Diencephalon (tissue), 1 donor: Measurements from ENCODE around the gene SDHD. TPM values are rescaled to one million over a fixed set of nuclear protein-coding genes. Genes with fewer than 3 reads are reported as not detected.

ENCODE experiments used
- total RNA-seq: library from RNA; depleted of rRNA; stranded (reverse); fragments of >200 nt; gene quantifications from one replicate; pipeline ENCODE4 v1.2.3, GENCODE V29; 2014

The SDHD gene
- total RNA-seq: 62.5 TPM

DNA sequence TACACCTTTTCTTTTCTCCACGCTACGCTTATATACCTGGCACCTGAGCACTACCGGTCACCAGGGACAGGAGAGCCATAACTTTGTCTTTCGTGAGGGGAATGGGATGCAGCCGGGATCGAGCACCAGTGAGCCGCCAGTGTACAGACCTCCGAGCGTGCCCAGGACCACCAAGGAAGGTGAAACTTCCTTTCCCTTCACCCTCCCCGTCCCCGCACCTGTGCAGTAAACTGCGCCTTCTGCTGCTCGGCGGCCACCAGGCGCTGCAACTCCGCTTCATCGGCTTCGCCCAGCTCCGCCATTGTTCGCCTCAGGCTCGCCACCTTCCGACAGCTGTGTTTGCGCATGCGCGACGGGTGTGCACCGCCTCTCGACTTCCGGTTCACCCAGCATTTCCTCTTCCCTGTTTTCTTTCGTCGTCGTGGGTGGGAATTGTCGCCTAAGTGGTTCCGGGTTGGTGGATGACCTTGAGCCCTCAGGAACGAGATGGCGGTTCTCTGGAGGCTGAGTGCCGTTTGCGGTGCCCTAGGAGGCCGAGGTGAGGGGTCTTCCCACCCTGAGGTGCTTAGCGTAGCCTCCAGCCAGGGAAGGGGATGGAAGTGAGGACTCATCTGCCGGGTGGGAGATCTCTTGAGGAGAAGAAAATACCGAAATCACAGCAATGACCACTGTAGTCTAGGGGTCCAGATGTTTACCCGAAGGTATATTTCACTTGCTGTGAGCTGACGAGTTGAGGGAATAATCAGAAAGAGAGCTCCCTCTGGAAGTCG is at the start of gene SDHD, which contains the start of gene TIMM8B:
Gene SDHD, plus strand, starts transcription at position 452 of the 770 bp plus-strand sequence. Its CDS starts 35 bp downstream, at position 487.
Gene TIMM8B, minus strand, starts transcription at position 335 of the 770 bp plus-strand sequence. Its CDS starts 33 bp downstream, at position 302.

DNA sequence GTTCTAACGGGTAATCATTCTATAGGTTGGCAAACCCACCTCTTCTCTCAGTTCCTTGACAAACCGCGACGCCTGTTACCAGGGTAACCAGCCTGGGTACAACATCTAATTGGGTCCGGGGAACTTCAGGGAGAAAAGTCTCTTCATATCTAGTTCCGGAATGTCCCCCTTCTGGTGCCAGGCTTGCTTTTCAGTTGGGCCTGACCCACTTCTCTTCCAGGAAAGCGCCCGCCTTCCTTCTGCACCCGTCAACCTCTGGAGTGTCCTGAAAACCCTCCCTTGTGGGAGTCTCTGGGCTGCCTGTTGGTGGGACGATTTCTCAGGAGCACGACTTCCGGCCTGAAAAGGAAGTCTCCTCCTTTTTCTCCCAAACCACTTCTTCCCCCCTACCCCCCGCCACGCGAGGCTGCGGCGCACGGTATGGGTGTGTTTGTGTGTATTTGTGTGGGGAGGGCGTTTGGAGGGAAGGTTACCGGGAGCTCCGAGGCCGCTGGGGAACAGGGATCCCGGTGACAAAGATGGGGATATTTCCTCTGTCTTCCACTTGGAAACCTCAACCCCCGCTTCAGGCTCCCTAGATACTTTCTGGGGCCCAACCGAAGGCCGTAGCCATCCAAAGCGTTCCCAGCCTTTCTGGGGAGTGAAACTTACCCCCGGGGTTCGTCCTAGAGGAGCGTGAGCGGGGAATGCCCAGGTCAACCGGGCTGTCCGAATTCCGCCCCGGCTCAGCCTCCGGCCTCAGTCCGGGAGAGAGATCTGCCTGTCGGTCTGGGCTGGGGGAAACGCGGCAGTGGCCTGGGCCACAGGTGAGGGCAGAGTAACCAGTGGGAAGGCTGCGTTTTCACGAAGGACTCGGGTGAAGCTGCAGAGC is 12.5 kb upstream of the SDHD start, which contains the start of the genes NKAPD1 and PIH1D2:
Gene NKAPD1, plus strand, starts transcription at position 359 of the 871 bp plus-strand sequence. CDS start 1,276 bp downstream, outside the sequence.
Gene PIH1D2, minus strand, starts transcription at position 77 of the 871 bp plus-strand sequence. CDS start 843 bp downstream, outside the sequence.

Other genes with a start within 250 kb of the SDHD start
- 70.8 TPM for gene ALG9, start 215.3 kb upstream of the SDHD start, total RNA-seq
- 7.2 TPM for gene FDXACB1, start 207.7 kb upstream of the SDHD start, total RNA-seq
- gene CFAP68, start 207.3 kb upstream of the SDHD start, total RNA-seq: 19.6 TPM
- 8.5 TPM for gene CRYAB, start 175.1 kb upstream of the SDHD start, total RNA-seq
- gene HSPB2, start 174.1 kb upstream of the SDHD start, total RNA-seq: 0.92 TPM
- gene C11orf52, start 168.0 kb upstream of the SDHD start, total RNA-seq: 0.69 TPM
- 91.6 TPM for gene DIXDC1, start 149.5 kb upstream of the SDHD start, total RNA-seq
- 67.1 TPM for gene DLAT, start 61.5 kb upstream of the SDHD start, total RNA-seq
- 7.2 TPM for gene PIH1D2, start 12.9 kb upstream of the SDHD start, total RNA-seq
- gene NKAPD1, start 12.6 kb upstream of the SDHD start, total RNA-seq: 39.0 TPM
- 55.1 TPM for gene TIMM8B, start 117 bp upstream of the SDHD start, total RNA-seq
- gene IL18, start 77.2 kb downstream of the SDHD start, total RNA-seq: 1.8 TPM
- 1.8 TPM for gene TEX12, start 80.5 kb downstream of the SDHD start, total RNA-seq
- 21.0 TPM for gene BCO2, start 88.6 kb downstream of the SDHD start, total RNA-seq
- 53.1 TPM for gene PTS, start 139.6 kb downstream of the SDHD start, total RNA-seq
- not detected for gene PLET1, start 174.0 kb downstream of the SDHD start, total RNA-seq